NCI-H345 treated with DMSO at 0.1 percent for 48 hours (cell line): Measurements from ENCODE around the gene NWD2.

Experiments
- DNase-seq: peaks from one replicate; lab custom pipeline; 2025; ENCODE audit not compliant: unreplicated experiment; lab: John Stamatoyannopoulos, UW

NWD2 gene

GRCh38 chr4:37464373-37465128, 220.0 kb downstream of the NWD2 start:
- no peak for DNase-seq

- DNase-seq = no peak
Measured at GRCh38 chr4:37465296-37465695, 220.8 kb downstream of the NWD2 start.

- DNase-seq = no peak
Measured at GRCh38 chr4:37465845-37466244, 221.3 kb downstream of the NWD2 start.

GRCh38 chr4:37467223-37467622, 222.7 kb downstream of the NWD2 start:
- no peak for DNase-seq

- DNase-seq = no peak
Measured at GRCh38 chr4:37467824-37468223, 223.3 kb downstream of the NWD2 start.

GRCh38 chr4:37469286-37469685, 224.7 kb downstream of the NWD2 start:
- DNase-seq = no peak

- DNase-seq = no peak
Measured at GRCh38 chr4:37470245-37470644, 225.7 kb downstream of the NWD2 start.

- no peak for DNase-seq
Measured at GRCh38 chr4:37471093-37471492, 226.6 kb downstream of the NWD2 start.

- DNase-seq = no peak
Measured at GRCh38 chr4:37471971-37472370, 227.4 kb downstream of the NWD2 start.

- no peak for DNase-seq
Measured at GRCh38 chr4:37473807-37474206, 229.3 kb downstream of the NWD2 start.

GRCh38 chr4:37475087-37475486, 230.5 kb downstream of the NWD2 start:
- DNase-seq = no peak

GRCh38 chr4:37475776-37476175, 231.2 kb downstream of the NWD2 start:
- no peak for DNase-seq

GRCh38 chr4:37476256-37476655, 231.7 kb downstream of the NWD2 start:
- no peak for DNase-seq

- no peak for DNase-seq
Measured at GRCh38 chr4:37476691-37477090, 232.1 kb downstream of the NWD2 start.

- DNase-seq = no peak
Measured at GRCh38 chr4:37477126-37477525, 232.6 kb downstream of the NWD2 start.

GRCh38 chr4:37478151-37478550, 233.6 kb downstream of the NWD2 start:
- no peak for DNase-seq

- no peak for DNase-seq
Measured at GRCh38 chr4:37480509-37480908, 236.0 kb downstream of the NWD2 start.

GRCh38 chr4:37481547-37482122, 237.1 kb downstream of the NWD2 start:
- DNase-seq = no peak

- no peak for DNase-seq
Measured at GRCh38 chr4:37482236-37482913, 237.8 kb downstream of the NWD2 start.

- DNase-seq = no peak
Measured at GRCh38 chr4:37483610-37484009, 239.1 kb downstream of the NWD2 start.

- DNase-seq = no peak
Measured at GRCh38 chr4:37486166-37486565, 241.6 kb downstream of the NWD2 start.

- DNase-seq = no peak
Measured at GRCh38 chr4:37487668-37488067, 243.1 kb downstream of the NWD2 start.
